GM18499 (cell line): ENCODE data around the gene ORAI1.
"Not testable (repeated sequence)": the region's sequence is repeated elsewhere in the genome, so short reads cannot be mapped to it uniquely, and the experiment has no call there.

Source experiments
- ATAC-seq: cut with Tn5 transposase; IDR thresholded peaks from one replicate; pipeline ENCODE4 v1.9.1; 2021; ENCODE audit warnings: moderate number of reproducible peaks; ENCODE audit not compliant: insufficient read depth, unreplicated experiment

The ORAI1 gene

DNA sequence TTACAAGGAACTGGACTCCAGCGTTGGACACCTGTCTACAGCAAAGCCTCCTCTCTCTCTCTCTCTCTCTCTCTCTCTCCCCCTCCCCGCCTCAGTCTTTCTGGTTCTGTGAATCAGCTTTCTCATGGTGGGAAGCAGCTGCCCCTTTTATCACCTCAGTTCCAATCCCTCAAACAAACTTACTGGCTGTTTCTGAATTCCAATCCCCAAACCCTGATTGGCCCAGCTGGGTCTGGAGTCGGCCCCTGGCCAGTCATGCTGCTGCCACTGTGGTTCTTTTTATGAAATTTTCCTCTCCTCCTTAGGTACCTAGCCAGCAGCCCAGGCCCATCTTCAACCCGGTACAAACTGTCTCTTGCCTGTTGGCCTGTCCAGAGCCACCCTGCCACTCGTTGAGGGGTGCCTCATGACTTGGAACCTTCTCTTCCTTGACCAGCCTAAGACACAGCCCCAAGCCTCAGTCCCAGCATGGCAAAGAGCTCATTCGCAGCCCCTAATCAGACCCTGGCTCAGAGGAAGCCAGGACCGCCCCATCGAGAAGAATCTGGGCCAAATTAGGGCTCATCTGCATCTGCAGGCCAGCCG lies 52.5 kb downstream of the ORAI1 start:
- ATAC-seq: no peak

DNA sequence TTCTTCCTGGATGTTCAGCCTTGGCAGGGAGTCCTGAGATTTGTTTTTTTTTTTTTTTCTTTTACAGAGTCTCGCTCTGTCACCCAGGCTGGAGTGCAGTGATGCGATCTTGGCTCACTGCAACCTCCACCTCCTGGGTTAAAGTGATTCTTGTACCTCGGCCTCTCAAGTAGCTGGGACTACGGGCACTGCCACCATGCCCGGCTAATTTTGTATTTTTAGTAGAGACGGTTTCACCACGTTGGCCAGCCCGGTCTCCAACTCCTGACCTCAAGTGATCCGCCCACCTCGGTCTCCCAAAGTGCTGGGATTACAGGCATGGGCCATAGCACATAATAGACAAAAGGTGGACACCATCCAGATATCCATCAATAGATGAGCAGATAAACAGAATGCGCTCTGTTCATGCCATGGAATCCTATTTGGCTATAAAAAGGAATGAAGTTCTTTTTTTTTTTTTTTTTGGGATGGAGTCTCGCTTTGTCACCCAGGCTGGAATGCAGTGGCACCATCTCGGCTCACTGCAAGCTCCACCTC lies 53.4 kb downstream of the ORAI1 start:
- ATAC-seq: not testable (repeated sequence)

DNA sequence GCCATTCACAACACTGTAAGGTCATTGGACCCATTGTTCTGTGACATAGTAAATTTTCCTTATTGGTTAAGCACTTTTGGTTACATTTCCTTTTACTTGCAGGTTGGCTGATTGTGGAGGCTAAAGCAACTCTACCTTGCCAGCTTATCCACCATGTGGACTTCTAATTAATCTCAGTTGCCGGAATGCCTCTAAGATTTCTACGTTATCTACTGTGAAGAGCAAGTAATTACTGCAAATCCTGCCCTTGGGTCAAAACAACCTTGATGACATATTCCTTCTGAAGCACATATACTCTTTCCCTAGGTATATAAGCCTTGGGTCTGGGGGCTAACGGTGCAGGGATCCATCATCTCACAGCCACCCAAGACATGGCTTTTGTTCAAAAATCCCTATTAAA lies 62.6 kb downstream of the ORAI1 start:
- ATAC-seq: no peak

DNA sequence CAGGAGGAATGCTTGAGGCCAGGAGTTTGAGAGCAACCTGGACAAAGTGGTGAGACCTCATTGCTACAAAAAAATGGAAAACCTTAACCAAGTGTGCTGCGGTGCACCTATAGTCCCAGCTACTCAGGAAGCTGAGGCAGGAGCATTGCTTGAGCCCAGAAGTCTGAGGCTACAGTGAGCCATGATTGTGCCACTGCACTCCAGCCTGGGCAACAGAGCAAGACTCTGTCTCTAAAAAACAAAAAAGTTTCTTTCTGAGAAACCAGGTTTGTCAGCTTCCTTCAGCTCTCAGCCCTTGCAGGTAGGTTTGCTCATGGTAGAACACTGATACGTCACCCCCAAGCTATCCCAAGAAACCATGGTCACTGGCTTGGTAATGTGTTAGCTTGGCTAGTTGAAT lies 63.1 kb downstream of the ORAI1 start:
- ATAC-seq: no peak
